ENCODE measurements around the gene LIPC.

DNA sequence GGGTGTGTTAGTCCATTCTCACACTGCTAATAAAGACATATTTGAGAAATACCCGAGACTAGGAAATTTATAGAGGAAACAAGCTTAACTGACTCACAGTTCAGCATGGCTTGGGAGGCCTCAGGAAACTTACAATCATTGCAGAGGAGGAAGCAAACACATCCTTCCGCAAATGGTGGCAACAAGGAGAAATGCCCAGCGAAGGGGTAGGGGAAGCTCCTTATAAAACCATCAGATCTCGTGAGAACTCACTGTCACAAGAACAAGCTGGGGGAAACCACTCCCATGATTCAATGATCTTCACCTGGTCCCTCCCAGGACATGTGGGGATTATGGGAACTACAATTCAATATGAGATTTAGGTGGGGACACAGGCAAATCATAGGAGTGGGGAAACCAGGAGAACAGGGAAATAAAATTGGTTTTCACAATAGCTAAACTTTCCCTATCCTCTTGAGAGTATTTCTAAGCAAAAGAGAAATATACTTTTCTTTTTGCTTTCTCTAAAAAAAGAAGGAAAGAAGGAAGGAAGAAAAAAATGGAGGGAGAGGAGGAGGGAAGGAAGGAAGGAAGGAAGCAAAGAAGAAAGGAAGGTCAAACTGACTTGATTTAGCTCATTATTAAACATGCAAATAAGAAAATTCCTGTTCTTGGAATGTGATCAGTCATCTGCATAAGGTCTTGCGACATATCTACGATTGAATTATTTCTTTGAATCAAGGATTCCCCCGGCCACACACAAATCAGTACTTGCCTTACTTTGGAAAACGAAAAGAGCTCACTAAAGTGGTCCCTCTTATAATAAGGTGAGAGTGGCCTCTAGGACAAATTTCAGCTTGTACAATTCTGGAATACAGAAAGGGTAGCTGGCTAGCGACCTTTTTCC lies 75.2 kb downstream of the LIPC start:
- TF ChIP-seq POLR2AphosphoS5 (IDR thresholded peaks at IDR 0.05) (no peak), POLR2A (IDR thresholded peaks at IDR 0.05) (no peak), EP300 (IDR thresholded peaks at IDR 0.05) (no peak)
- TF ChIP-seq, protein P1, sequence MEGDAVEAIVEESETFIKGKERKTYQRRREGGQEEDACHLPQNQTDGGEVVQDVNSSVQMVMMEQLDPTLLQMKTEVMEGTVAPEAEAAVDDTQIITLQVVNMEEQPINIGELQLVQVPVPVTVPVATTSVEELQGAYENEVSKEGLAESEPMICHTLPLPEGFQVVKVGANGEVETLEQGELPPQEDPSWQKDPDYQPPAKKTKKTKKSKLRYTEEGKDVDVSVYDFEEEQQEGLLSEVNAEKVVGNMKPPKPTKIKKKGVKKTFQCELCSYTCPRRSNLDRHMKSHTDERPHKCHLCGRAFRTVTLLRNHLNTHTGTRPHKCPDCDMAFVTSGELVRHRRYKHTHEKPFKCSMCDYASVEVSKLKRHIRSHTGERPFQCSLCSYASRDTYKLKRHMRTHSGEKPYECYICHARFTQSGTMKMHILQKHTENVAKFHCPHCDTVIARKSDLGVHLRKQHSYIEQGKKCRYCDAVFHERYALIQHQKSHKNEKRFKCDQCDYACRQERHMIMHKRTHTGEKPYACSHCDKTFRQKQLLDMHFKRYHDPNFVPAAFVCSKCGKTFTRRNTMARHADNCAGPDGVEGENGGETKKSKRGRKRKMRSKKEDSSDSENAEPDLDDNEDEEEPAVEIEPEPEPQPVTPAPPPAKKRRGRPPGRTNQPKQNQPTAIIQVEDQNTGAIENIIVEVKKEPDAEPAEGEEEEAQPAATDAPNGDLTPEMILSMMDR (IDR thresholded peaks at IDR 0.05), result no peak

All from stomach (tissue), 4 donors.